Endothelial cell of umbilical vein (primary cell): ENCODE results near the gene BMPR1B.

ENCODE experiments used
- EZH2 ChIP-seq: IDR thresholded peaks from 2 replicates; pipeline ENCODE4 v1.6.1; 2012; ENCODE audit warnings: borderline replicate concordance, low read depth, mild to moderate bottlenecking, moderate library complexity, low read length, inconsistent platforms; ENCODE audit not compliant: severe bottlenecking
- FOS ChIP-seq: IDR thresholded peaks from 2 replicates; pipeline ENCODE4 v1.6.1; 2011; ENCODE audit warnings: mild to moderate bottlenecking, low read length, moderate library complexity, borderline replicate concordance; ENCODE audit not compliant: insufficient read depth
- GATA2 ChIP-seq: IDR thresholded peaks from 2 replicates; pipeline ENCODE4 v1.7.0; 2011; ENCODE audit warnings: low read depth, mild to moderate bottlenecking, moderate library complexity, mixed read lengths, low read length; ENCODE audit not compliant: insufficient read length, insufficient read depth
- JUN ChIP-seq: IDR thresholded peaks from 2 replicates; pipeline ENCODE4 v1.6.1; 2011; ENCODE audit warnings: borderline replicate concordance, low read depth; ENCODE audit not compliant: insufficient read length, insufficient read depth
- MYC ChIP-seq: IDR thresholded peaks from one replicate; pipeline ENCODE4 v1.6.1; 2011; ENCODE audit warnings: mild to moderate bottlenecking, low read depth, low read length
- POLR2A ChIP-seq: IDR thresholded peaks from 2 replicates; pipeline ENCODE4 v1.6.1; 2012; ENCODE audit warnings: low read depth, mild to moderate bottlenecking, control low read depth, low read length
- POLR2AphosphoS5 ChIP-seq: IDR thresholded peaks from 2 replicates; pipeline ENCODE4 v1.6.1; 2012; ENCODE audit warnings: low read depth, mild to moderate bottlenecking, control low read depth, low read length, moderate library complexity; ENCODE audit not compliant: insufficient read depth
- TF ChIP-seq, protein P1 (sequence below), 2 donors: IDR thresholded peaks; 1 replicate in 1 of 2; 2 replicates in 1 of 2; pipeline ENCODE4 v1.5.1; 2011; ENCODE audit warnings: low read length in 2 of 2, mild to moderate bottlenecking in 2 of 2, moderate library complexity in 2 of 2, control low read depth in 1 of 2, inconsistent platforms in 1 of 2, low read depth in 1 of 2; ENCODE audit not compliant: insufficient read depth in 1 of 2; ENCODE audit errors: extremely low read depth in 1 of 2
- TF ChIP-seq, protein P2 (sequence below): IDR thresholded peaks from 2 replicates; pipeline ENCODE4 v1.6.1; 2011; ENCODE audit not compliant: insufficient read depth, insufficient read length

DNA sequence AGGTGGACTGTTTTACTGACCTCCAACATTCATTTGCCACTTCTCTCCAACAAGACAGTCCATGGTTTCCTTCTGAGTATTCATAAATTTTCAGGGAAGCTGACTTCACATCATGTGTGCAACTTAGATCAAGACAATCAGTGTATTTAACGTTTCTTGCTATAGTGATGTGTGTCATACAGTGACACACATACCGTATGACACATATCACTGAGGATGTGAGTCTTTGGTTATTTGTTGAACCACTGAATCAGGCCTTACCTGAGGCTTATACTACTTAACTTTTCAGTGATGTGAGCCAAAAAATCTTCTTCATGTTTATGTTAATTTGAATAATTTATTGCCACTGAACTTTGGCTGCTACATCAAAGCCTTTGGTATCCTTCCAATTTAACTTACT, 166.8 kb downstream of the BMPR1B start:
- TF ChIP-seq, protein P1, sequence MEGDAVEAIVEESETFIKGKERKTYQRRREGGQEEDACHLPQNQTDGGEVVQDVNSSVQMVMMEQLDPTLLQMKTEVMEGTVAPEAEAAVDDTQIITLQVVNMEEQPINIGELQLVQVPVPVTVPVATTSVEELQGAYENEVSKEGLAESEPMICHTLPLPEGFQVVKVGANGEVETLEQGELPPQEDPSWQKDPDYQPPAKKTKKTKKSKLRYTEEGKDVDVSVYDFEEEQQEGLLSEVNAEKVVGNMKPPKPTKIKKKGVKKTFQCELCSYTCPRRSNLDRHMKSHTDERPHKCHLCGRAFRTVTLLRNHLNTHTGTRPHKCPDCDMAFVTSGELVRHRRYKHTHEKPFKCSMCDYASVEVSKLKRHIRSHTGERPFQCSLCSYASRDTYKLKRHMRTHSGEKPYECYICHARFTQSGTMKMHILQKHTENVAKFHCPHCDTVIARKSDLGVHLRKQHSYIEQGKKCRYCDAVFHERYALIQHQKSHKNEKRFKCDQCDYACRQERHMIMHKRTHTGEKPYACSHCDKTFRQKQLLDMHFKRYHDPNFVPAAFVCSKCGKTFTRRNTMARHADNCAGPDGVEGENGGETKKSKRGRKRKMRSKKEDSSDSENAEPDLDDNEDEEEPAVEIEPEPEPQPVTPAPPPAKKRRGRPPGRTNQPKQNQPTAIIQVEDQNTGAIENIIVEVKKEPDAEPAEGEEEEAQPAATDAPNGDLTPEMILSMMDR (IDR thresholded peaks at IDR 0.05; ENCODE audit: extremely low read depth in 1 of 2, insufficient read depth in 1 of 2, low read depth in 1 of 2, low read length in 2 of 2) = no peak
- TF ChIP-seq MYC (no peak), FOS (no peak), JUN (no peak), POLR2AphosphoS5 (no peak), POLR2A (no peak), EZH2 (no peak), GATA2 (no peak)
- TF ChIP-seq, protein P2, sequence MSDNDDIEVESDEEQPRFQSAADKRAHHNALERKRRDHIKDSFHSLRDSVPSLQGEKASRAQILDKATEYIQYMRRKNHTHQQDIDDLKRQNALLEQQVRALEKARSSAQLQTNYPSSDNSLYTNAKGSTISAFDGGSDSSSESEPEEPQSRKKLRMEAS = no peak
